ENCODE measurements around the gene FAM89A.

GRCh38 chr1:231013391-231014015, 26.6 kb downstream of the FAM89A start:
- no peak for TF ChIP-seq CTCF (IDR thresholded peaks at IDR 0.05; ENCODE audit: poor library complexity)
- no peak for TF ChIP-seq EZH2 (IDR thresholded peaks at IDR 0.05; ENCODE audit: borderline replicate concordance)

Data from hepatocyte (in vitro differentiated cells).